GM19193 (cell line): Measurements from ENCODE around the gene PNMA6E.

ENCODE experiments used
- POLR2A ChIP-seq: IDR thresholded peaks from 4 replicates; pipeline ENCODE4 v1.6.1; 2011; ENCODE audit not compliant: insufficient read depth, insufficient read length; ENCODE audit errors: extremely low read depth

PNMA6E gene

GRCh38 chrX:153386097-153386496 lies 15.1 kb downstream of the PNMA6E start:
- TF ChIP-seq POLR2A, result no peak

GRCh38 chrX:153384390-153384789 lies 16.8 kb downstream of the PNMA6E start:
- no peak for TF ChIP-seq POLR2A

- TF ChIP-seq POLR2A, result no peak
Measured at GRCh38 chrX:153382563-153383482, 18.3 kb downstream of the PNMA6E start.

GRCh38 chrX:153381684-153382532 lies 19.2 kb downstream of the PNMA6E start:
- TF ChIP-seq POLR2A, result no peak

- no peak for TF ChIP-seq POLR2A
Measured at GRCh38 chrX:153380691-153381090, 20.5 kb downstream of the PNMA6E start.

GRCh38 chrX:153379971-153380581 lies 21.1 kb downstream of the PNMA6E start:
- no peak for TF ChIP-seq POLR2A

GRCh38 chrX:153379508-153379907 lies 21.6 kb downstream of the PNMA6E start:
- TF ChIP-seq POLR2A, result no peak

GRCh38 chrX:153378607-153379006 lies 22.5 kb downstream of the PNMA6E start:
- no peak for TF ChIP-seq POLR2A

GRCh38 chrX:153377727-153378126 lies 23.4 kb downstream of the PNMA6E start:
- no peak for TF ChIP-seq POLR2A

GRCh38 chrX:153375571-153375970 lies 25.6 kb downstream of the PNMA6E start:
- no peak for TF ChIP-seq POLR2A

GRCh38 chrX:153374426-153374825 lies 26.7 kb downstream of the PNMA6E start:
- TF ChIP-seq POLR2A, result no peak

GRCh38 chrX:153372949-153373348 lies 28.2 kb downstream of the PNMA6E start:
- TF ChIP-seq POLR2A, result no peak

GRCh38 chrX:153371256-153371655 lies 29.9 kb downstream of the PNMA6E start:
- TF ChIP-seq POLR2A, result no peak

GRCh38 chrX:153370293-153371055 lies 30.7 kb downstream of the PNMA6E start:
- no peak for TF ChIP-seq POLR2A
